ENCODE measurements around the gene TYMP. TPM values are rescaled to one million over a fixed set of nuclear protein-coding genes. Genes with fewer than 3 reads are reported as not detected.

The TYMP gene
- total and polyA plus RNA-seq, 2 of the 8 experiments (the other 6 are each of a cell fraction or from before 2014, with no cell fraction given) = 0.43 to 0.48 TPM

DNA sequence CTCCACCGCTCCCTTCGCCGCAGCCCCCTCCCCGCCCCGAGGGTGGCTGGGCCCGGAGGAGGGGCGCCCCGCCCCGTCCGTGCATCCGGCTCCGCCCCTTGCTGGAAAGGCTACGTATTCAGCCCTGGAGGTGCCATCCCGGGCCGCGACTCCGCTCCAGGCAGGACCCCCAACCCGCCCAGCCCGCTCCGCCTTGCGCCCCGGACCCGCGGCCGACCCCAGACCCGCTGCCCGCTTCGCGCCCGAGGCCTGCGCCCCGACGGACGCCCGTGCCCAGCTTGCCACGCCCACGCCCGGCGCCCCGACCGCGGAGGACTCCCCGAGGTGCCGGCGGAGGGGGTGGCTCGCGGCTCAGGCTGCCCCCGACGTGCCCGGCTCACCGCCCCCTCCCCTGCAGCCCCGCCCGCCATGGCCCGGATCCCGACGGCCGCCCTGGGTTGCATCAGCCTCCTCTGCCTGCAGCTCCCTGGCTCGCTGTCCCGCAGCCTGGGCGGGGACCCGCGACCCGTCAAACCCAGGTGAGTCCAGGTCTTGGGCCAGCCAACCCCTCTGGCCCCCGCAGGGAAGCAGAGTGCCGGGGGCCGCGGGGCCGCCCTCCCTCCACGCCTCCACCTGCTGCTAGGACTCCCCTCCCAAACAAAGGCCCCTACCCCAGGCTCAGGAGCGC lies 48.2 kb downstream of the TYMP start, which contains the start of gene ADM2:
Gene ADM2 (plus strand): TSS at position 104 of the 667 bp plus-strand sequence. CDS start 305 bp downstream, at position 409.
- Histone ChIP-seq H3K36me3 (ENCODE audit: control insufficient read depth in 2 of 4, insufficient read depth in 4 of 4, low read length in 3 of 4) (0 out of 8 replicates have a peak, but pooled peaks cover 0 to 2% (median 0%) of the 10 kb centered on the region in 4 experiments), H4K5ac (ENCODE audit: insufficient read length, low read depth, low read length) (peak within 1 kb of the TSS; percentile 53), H3K27ac (ENCODE audit: low read depth, low read length) (no peak within 1 kb of the TSS), H2BK12ac (ENCODE audit: low read depth, low read length) (peak within 1 kb of the TSS; percentile 81; the same call in 1 of the 2 replicates), H3K27me3 (replicated peaks in 1 of 4; ENCODE audit: control insufficient read depth in 3 of 4, extremely low read depth in 1 of 4, insufficient read depth in 3 of 4, low read length in 3 of 4) (peaks cover 1 to 22% (median 13%) of the 10 kb centered on the region in 4 experiments; a peak in 6 of 7 replicates), H2AFZ (ENCODE audit: low read length) (no peak within 1 kb of the TSS), H3K79me1 (ENCODE audit: low read depth, low read length) (no peaks in the 10 kb centered on the region), H2BK20ac (ENCODE audit: low read length) (peak within 1 kb of the TSS; percentile 34; the same call in 1 of the 2 replicates), H2BK5ac (ENCODE audit: low read depth, low read length) (peak within 1 kb of the TSS; percentile 44; the same call in 1 of the 2 replicates), H4K20me1 (replicated peaks in 1 of 2; ENCODE audit: control insufficient read depth in 1 of 2, insufficient read depth in 2 of 2, low read length in 2 of 2) (peaks cover 0 to 3% of the 10 kb centered on the region in 2 experiments), H3K9ac (replicated peaks in 1 of 4; ENCODE audit: extremely low read depth in 1 of 4, low read depth in 3 of 4, low read length in 3 of 4) (peak within 1 kb of the TSS; percentile 44 to 72 (median 60); a peak in 6 of 7 replicates), H3K4me1 (replicated peaks in 1 of 4; ENCODE audit: control insufficient read depth in 3 of 4, insufficient read depth in 4 of 4, low read length in 3 of 4) (peaks cover 0 to 5% (median 0%) of the 10 kb centered on the region in 4 experiments; a peak in 3 of 7 replicates), H3K4me3 (ENCODE audit: extremely low read depth in 1 of 4, insufficient read depth in 2 of 4, low read depth in 3 of 4, low read length in 4 of 4) (peak within 1 kb of the TSS; percentile 50 to 74 (median 58)), H4K91ac (replicated peaks; ENCODE audit: insufficient read length, low read length) (peak within 1 kb of the TSS; percentile 74), H3K79me2 (ENCODE audit: control insufficient read depth in 1 of 2, insufficient read depth in 2 of 2, low read length in 2 of 2) (no peaks in the 10 kb centered on the region), H3K23me2 (ENCODE audit: low read depth, low read length) (peaks cover 4% of the 10 kb centered on the region; the same call in 1 of the 2 replicates), H3K18ac (ENCODE audit: extremely low read depth, low read length) (peak within 1 kb of the TSS; percentile 60), H4K8ac (ENCODE audit: extremely low read depth, insufficient read depth, low read length) (peak within 1 kb of the TSS; percentile 80), H3K9me3 (ENCODE audit: insufficient read depth in 2 of 2, low read depth in 1 of 2, low read length in 1 of 2) (no peaks in the 10 kb centered on the region), H2BK120ac (replicated peaks; ENCODE audit: low read depth, low read length) (no peak within 1 kb of the TSS), H3K4me2 (ENCODE audit: insufficient read depth in 1 of 2, low read depth in 2 of 2, low read length in 2 of 2) (peak within 1 kb of the TSS; percentile 44 to 74), H3K23ac (ENCODE audit: insufficient read length) (no peak within 1 kb of the TSS), H2AK5ac (ENCODE audit: low read depth, low read length) (no peak within 1 kb of the TSS), H2BK15ac (ENCODE audit: low read length) (no peak within 1 kb of the TSS), H3K14ac (ENCODE audit: insufficient read length) (no peak within 1 kb of the TSS), H3K56ac (replicated peaks; ENCODE audit: insufficient read length, low read depth, low read length) (peak within 1 kb of the TSS; percentile 30), H3K4ac (replicated peaks; ENCODE audit: insufficient read length, low read depth, low read length) (peak within 1 kb of the TSS; percentile 53)
- FAIRE-seq (no peak), DNase-seq (ENCODE audit: low read depth in 1 of 2, low spot score in 2 of 2) (peak in 1 of 2 experiments; percentile 89)
- ChIA-PET CTCF (ENCODE audit: partially characterized antibody) (interaction anchor here (1.0 to 1.3 kb wide), 2 partner anchors 16 to 214 kb away, joined by 3 to 5 read pairs; no protein-coding TSS in a partner anchor), POLR2A (ENCODE audit: partially characterized antibody) (interaction anchor here (0.7 to 2.1 kb wide), 8 partner anchors 8 to 44 kb away, joined by 3 to 16 read pairs (median 3); partner anchors contain the start of gene SCO2)
- WGBS, 2 experiments (ENCODE audit: extremely low coverage in 1 of 2, insufficient coverage in 1 of 2, insufficient read length in 1 of 2, insufficient replicate concordance in 2 of 2, low coverage in 1 of 2, low lambda C conversion rate in 2 of 2, missing lambda C conversion rate in 1 of 2) = 0% methylated on average over 2 of the region's 70 CpGs; no CpG with 5 or more reads in 1 of the 2 experiments
- TF ChIP-seq SIRT6 (IDR thresholded peaks at IDR 0.05; ENCODE audit: low read length) (no peak), CBX8 (IDR thresholded peaks at IDR 0.05; ENCODE audit: borderline replicate concordance, low read depth, low read length) (no peak), TCF12 (IDR thresholded peaks at IDR 0.05; ENCODE audit: low read depth, low read length) (no peak), PHF8 (conservative IDR thresholded peaks at IDR 0.05; ENCODE audit: low read depth, low read length) (0 out of 2 replicates have a peak, but pooled peaks have one; percentile 42), EGR1 (IDR thresholded peaks at IDR 0.05; ENCODE audit: borderline replicate concordance, low read depth, low read length) (peak; percentile 31; the same call in 1 of the 2 replicates), TAF1 (IDR thresholded peaks at IDR 0.05; ENCODE audit: low read depth, low read length) (peak; percentile 42; the same call in 1 of the 2 replicates), BCL11A (IDR thresholded peaks at IDR 0.05; ENCODE audit: low read depth in 2 of 2, low read length in 2 of 2) (no peak), POLR2AphosphoS5 (IDR thresholded peaks at IDR 0.05; ENCODE audit: low read depth, low read length) (no peak; the same call in 1 of the 2 replicates), GABPA (IDR thresholded peaks at IDR 0.05; ENCODE audit: borderline replicate concordance, insufficient read depth, low read length) (0 out of 2 replicates have a peak, but pooled peaks have one; percentile 46), SRF (IDR thresholded peaks at IDR 0.05; ENCODE audit: low read depth, low read length) (no peak), CEBPB (IDR thresholded peaks at IDR 0.05; ENCODE audit: low read depth, low read length) (peak; percentile 16; the same call in 1 of the 2 replicates), KDM1A (IDR thresholded peaks at IDR 0.05; ENCODE audit: borderline replicate concordance, low read length) (no peak)
